CD14-positive monocyte (primary cell): ENCODE measurements around the gene FKBP7. TPM values are rescaled to one million over a fixed set of nuclear protein-coding genes. Genes with fewer than 3 reads are reported as not detected.

Experiments
- DNase-seq, 3 donors: peaks; one replicate each; pipeline ENCODE4 v3.0.0-alpha.2; 2011 to 2022
- H2AFZ ChIP-seq: 2 replicates; pipeline ENCODE4 v1.6.0; 2012; ENCODE audit warnings: mild to moderate bottlenecking, low read depth, low read length, inconsistent platforms; ENCODE audit not compliant: insufficient read depth, poor library complexity, severe bottlenecking
- H3K27ac ChIP-seq, 2 donors: 1 replicate in 1 of 2; 2 replicates in 1 of 2; pipeline ENCODE4 v1.5.1; 2012 to 2013; ENCODE audit warnings: low read length in 2 of 2, control low read depth in 1 of 2, inconsistent platforms in 1 of 2, low read depth in 1 of 2, mild to moderate bottlenecking in 1 of 2
- H3K27me3 ChIP-seq, 2 donors: one replicate each; pipeline versions ENCODE4 v1.6.0 to v1.6.1; 2011 to 2013; ENCODE audit warnings: low read length in 2 of 2; ENCODE audit not compliant: control insufficient read depth in 2 of 2, insufficient read depth in 2 of 2
- H3K36me3 ChIP-seq, 2 donors: replicated peaks in 1 of 2; 1 replicate in 1 of 2; 2 replicates in 1 of 2; pipeline versions ENCODE4 v1.5.1 to v1.6.1; 2012 to 2013; ENCODE audit warnings: low read length in 2 of 2, control low read depth in 1 of 2, inconsistent platforms in 1 of 2, mild to moderate bottlenecking in 1 of 2; ENCODE audit not compliant: insufficient read depth in 2 of 2, control insufficient read depth in 1 of 2
- H3K4me1 ChIP-seq, 2 donors: 1 replicate in 1 of 2; 2 replicates in 1 of 2; pipeline versions ENCODE4 v1.5.1 to v1.6.1; 2012 to 2013; ENCODE audit warnings: low read length in 2 of 2, control low read depth in 1 of 2, inconsistent platforms in 1 of 2, mild to moderate bottlenecking in 1 of 2, moderate library complexity in 1 of 2; ENCODE audit not compliant: insufficient read depth in 2 of 2, control insufficient read depth in 1 of 2
- H3K4me2 ChIP-seq: replicated peaks from 2 replicates; pipeline ENCODE3; 2012; ENCODE audit warnings: low read length, moderate library complexity, mild to moderate bottlenecking; ENCODE audit not compliant: poor library complexity, severe bottlenecking; ENCODE audit errors: extremely low read depth
- H3K4me3 ChIP-seq, 3 experiments: fragments of 200-600 bp in 1 of 3; sonication (generic) in 1 of 3; replicated peaks in 1 of 3; 1 replicate in 2 of 3; 2 replicates in 1 of 3; pipeline ENCODE4 v1.5.1; 2011 to 2013; ENCODE audit warnings: low read length in 3 of 3, mild to moderate bottlenecking in 3 of 3, control low read depth in 2 of 3, low read depth in 2 of 3, inconsistent platforms in 1 of 3, moderate library complexity in 1 of 3
- H3K79me2 ChIP-seq: 2 replicates; pipeline ENCODE4 v1.6.0; 2012; ENCODE audit warnings: mild to moderate bottlenecking, control low read depth, inconsistent platforms, low read length, moderate library complexity; ENCODE audit not compliant: insufficient read depth
- H3K9ac ChIP-seq: 2 replicates; pipeline ENCODE4 v1.6.0; 2017; ENCODE audit warnings: low read length, mild to moderate bottlenecking; ENCODE audit not compliant: insufficient read depth, poor library complexity, severe bottlenecking
- H3K9me3 ChIP-seq, 2 donors: replicated peaks in 1 of 2; 1 replicate in 1 of 2; 2 replicates in 1 of 2; pipeline versions ENCODE4 v1.5.1 to v1.6.1; 2012 to 2013; ENCODE audit warnings: low read length in 2 of 2, control low read depth in 1 of 2; ENCODE audit not compliant: control insufficient read depth in 1 of 2, insufficient read depth in 1 of 2
- H4K20me1 ChIP-seq: 2 replicates; pipeline ENCODE4 v1.6.0; 2012; ENCODE audit warnings: mild to moderate bottlenecking, low read length, control low read depth, moderate library complexity; ENCODE audit not compliant: insufficient read depth
- H3K27ac Mint-ChIP-seq, 7 donors: one replicate each; pipeline ENCODE4 v1.8.0; 2020; ENCODE audit warnings: mild to moderate bottlenecking in 7 of 7, mixed read lengths in 7 of 7, moderate library complexity in 6 of 7, inconsistent platforms in 2 of 7
- H3K27me3 Mint-ChIP-seq, 3 donors: one replicate each; pipeline ENCODE4 v1.8.0; 2021 to 2022; ENCODE audit warnings: low read depth in 3 of 3, mild to moderate bottlenecking in 3 of 3, mixed read lengths in 3 of 3, moderate library complexity in 3 of 3, inconsistent platforms in 1 of 3
- H3K36me3 Mint-ChIP-seq, 2 donors: one replicate each; pipeline ENCODE4 v1.8.0; 2020; ENCODE audit warnings: mixed read lengths in 2 of 2, inconsistent platforms in 1 of 2, mild to moderate bottlenecking in 1 of 2
- H3K4me1 Mint-ChIP-seq: one replicate; pipeline ENCODE4 v1.8.0; 2020; ENCODE audit warnings: mild to moderate bottlenecking, mixed read lengths
- H3K4me3 Mint-ChIP-seq, 2 donors: one replicate each; pipeline ENCODE4 v1.8.0; 2020; ENCODE audit warnings: mild to moderate bottlenecking in 2 of 2, mixed read lengths in 2 of 2, moderate library complexity in 1 of 2
- H3K9me3 Mint-ChIP-seq, 7 donors: one replicate each; pipeline ENCODE4 v1.8.0; 2020 to 2022; ENCODE audit warnings: mixed read lengths in 7 of 7, mild to moderate bottlenecking in 6 of 7, moderate library complexity in 6 of 7, inconsistent platforms in 2 of 7
- WGBS: methylation state at CpG from one replicate; pipeline ENCODE4 v1.1.5; 2013; ENCODE audit warnings: missing lambda C conversion rate; ENCODE audit not compliant: insufficient coverage; 5-methylcytosine and 5-hydroxymethylcytosine counted together
- intact Hi-C, 2 donors: fragments of 100-400 bp; cut with micrococcal nuclease; formaldehyde crosslinking; loops; one replicate each; pipeline versions ENCODE4 v1.15.0 to v1.15.1; 2023
- polyA plus RNA-seq, 3 donors: library from polyadenylated mRNA; depleted of rRNA in 1 of 3; unstranded in 2 of 3; stranded (reverse) in 1 of 3; fragments of 300-500 nt in 2 of 3; fragments of >200 nt in 1 of 3; fragmentation: Illumina TruSeq in 2 of 3; gene quantifications; 1 replicate in 2 of 3; 2 replicates in 1 of 3; pipeline ENCODE4 v1.2.3, GENCODE V29; 2012 to 2021
- TF ChIP-seq, protein P1 (sequence below): fragments of 200-600 bp; IDR thresholded peaks from one replicate; pipeline ENCODE4 v1.8.0; 2022; ENCODE audit warnings: antibody characterized with exemption, mild to moderate bottlenecking

Gene FKBP7
- polyA plus RNA-seq, 3 donors, result 0.25 to 1.6 (median 0.57) TPM

DNA sequence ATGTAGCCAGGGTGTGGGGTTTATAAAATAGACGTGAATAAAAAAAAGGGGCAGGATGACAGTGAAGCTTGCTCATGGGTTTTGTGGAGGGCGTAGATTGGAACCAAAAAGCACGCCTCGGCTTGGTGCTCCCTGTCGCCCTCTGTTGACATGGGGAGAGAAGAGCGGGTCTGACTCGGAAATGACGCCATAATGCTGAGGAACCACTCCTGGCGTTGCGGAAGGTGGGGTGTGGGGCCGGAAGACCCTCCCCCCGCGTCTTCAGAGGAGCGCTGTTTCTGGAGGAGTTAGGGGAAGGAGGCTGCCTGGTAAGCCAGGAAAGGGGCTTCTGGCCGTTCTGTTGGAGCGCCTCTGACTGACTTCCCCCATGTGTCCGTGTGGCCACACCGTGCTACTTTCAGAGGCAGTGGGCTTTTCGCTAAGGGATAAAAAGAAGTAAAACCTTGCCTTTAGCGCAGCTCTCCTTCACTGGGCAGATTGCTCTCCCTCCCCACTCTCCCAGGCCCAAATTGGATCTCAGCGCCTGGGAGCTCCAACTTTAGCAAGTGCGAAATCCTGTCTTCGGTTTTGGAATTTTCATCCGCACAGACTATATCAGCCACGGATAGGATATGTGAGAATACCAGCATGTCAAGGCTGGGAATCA is 44.7 kb upstream of the FKBP7 start:
- Histone ChIP-seq H3K79me2 (peaks cover 41% of the 10 kb centered on the region), H3K9me3 (no peaks in the 10 kb centered on the region), H3K4me1 (peaks cover 9 to 14% of the 10 kb centered on the region in 2 donors), H2AFZ (peak overlapping the region; percentile 75), H3K27ac (peak overlapping the region; percentile 68 to 90), H3K9ac (peak overlapping the region; percentile 76), H3K36me3 (peaks cover 7 to 16% of the 10 kb centered on the region in 2 donors), H4K20me1 (no peaks in the 10 kb centered on the region), H3K27me3 (no peaks in the 10 kb centered on the region), H3K4me2 (peak overlapping the region; percentile 81), H3K4me3 (peak overlapping the region; percentile 68 to 95 (median 83))
- Mint-ChIP-seq H3K36me3 (peaks cover 10 to 22% of the 10 kb centered on the region in 2 donors), H3K4me3 (peak overlapping the region; percentile 89 to 97), H3K9me3 (peaks cover 0 to 12% (median 5%) of the 10 kb centered on the region in 7 donors), H3K4me1 (peaks cover 33% of the 10 kb centered on the region), H3K27me3 (no peaks in the 10 kb centered on the region), H3K27ac (peak overlapping the region; percentile 87 to 96 (median 93))
- intact Hi-C loops, result loop anchor here in 1 of 2 donors (5.0 kb wide), 1 partner anchor 41 kb away; the partner anchor contains the start of gene PLEKHA3
- 30% methylated on average over 16 of the region's 25 CpGs for WGBS
- peak; percentile 82 to 90 (median 86) for DNase-seq
- TF ChIP-seq, protein P1, sequence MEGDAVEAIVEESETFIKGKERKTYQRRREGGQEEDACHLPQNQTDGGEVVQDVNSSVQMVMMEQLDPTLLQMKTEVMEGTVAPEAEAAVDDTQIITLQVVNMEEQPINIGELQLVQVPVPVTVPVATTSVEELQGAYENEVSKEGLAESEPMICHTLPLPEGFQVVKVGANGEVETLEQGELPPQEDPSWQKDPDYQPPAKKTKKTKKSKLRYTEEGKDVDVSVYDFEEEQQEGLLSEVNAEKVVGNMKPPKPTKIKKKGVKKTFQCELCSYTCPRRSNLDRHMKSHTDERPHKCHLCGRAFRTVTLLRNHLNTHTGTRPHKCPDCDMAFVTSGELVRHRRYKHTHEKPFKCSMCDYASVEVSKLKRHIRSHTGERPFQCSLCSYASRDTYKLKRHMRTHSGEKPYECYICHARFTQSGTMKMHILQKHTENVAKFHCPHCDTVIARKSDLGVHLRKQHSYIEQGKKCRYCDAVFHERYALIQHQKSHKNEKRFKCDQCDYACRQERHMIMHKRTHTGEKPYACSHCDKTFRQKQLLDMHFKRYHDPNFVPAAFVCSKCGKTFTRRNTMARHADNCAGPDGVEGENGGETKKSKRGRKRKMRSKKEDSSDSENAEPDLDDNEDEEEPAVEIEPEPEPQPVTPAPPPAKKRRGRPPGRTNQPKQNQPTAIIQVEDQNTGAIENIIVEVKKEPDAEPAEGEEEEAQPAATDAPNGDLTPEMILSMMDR, result peak; percentile 81

DNA sequence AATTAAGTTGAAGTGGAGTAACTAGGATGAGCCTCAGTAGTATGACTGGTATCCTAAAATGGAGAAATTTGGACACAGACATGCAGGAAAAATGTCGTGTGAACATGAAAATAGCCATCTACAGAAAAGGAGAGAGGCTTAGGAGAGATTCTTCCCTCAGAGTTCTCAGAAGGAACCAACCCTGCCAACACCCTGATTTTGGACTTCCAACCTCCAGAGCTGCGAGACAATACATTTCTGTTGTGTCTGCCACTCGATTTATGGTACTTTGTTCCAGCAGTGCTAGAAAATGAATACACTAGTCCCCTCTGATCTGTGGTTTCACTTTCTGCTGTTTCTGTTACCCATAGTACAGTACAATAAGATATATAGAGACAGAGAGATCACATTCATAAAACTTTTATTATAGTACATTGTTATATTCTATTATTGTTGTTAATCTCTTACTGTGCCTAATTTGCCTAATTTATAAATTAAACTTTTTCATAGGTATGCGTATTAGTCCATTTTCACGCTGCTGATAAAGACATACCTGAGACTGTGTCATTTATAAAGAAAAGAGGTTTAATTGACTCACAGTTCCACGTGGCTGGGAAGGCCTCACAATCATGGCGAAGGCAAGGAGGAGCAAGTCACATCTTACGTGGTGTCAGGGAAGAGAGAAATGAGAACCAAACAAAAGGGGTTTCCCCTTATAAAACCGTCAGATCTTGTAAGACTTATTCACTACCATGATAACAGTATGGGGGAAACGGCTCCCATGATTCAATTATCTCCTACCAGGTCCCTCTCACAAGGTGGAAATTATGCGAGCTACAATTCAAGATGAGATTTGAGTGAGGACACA is 43.1 kb upstream of the FKBP7 start:
- Histone ChIP-seq H3K9me3 (no peaks in the 10 kb centered on the region), H3K4me2 (no peak overlapping the region), H3K4me1 (peaks cover 9% of the 10 kb centered on the region in 2 donors), H4K20me1 (no peaks in the 10 kb centered on the region), H3K79me2 (peaks cover 25% of the 10 kb centered on the region), H3K27me3 (no peaks in the 10 kb centered on the region), H3K9ac (no peak overlapping the region), H3K4me3 (no peak overlapping the region), H3K36me3 (peaks cover 7 to 31% of the 10 kb centered on the region in 2 donors), H2AFZ (no peak overlapping the region), H3K27ac (no peak overlapping the region)
- Mint-ChIP-seq H3K27ac (peak overlapping the region in 3 of 7 donors; percentile 12 to 69 (median 42)), H3K9me3 (peaks cover 0 to 12% (median 5%) of the 10 kb centered on the region in 7 donors), H3K36me3 (peaks cover 18 to 37% of the 10 kb centered on the region in 2 donors), H3K4me3 (no peak overlapping the region), H3K4me1 (peaks cover 22% of the 10 kb centered on the region), H3K27me3 (no peaks in the 10 kb centered on the region)
- intact Hi-C loops, result loop anchor here in 1 of 2 donors (5.0 kb wide), 1 partner anchor 39 kb away; the partner anchor contains the start of gene PLEKHA3
- no peak for DNase-seq
- 100% methylated on average over 2 of the region's 11 CpGs for WGBS
- TF ChIP-seq, protein P1, result no peak
